Measurements from ENCODE around the gene SHISA5.

SHISA5 gene

DNA sequence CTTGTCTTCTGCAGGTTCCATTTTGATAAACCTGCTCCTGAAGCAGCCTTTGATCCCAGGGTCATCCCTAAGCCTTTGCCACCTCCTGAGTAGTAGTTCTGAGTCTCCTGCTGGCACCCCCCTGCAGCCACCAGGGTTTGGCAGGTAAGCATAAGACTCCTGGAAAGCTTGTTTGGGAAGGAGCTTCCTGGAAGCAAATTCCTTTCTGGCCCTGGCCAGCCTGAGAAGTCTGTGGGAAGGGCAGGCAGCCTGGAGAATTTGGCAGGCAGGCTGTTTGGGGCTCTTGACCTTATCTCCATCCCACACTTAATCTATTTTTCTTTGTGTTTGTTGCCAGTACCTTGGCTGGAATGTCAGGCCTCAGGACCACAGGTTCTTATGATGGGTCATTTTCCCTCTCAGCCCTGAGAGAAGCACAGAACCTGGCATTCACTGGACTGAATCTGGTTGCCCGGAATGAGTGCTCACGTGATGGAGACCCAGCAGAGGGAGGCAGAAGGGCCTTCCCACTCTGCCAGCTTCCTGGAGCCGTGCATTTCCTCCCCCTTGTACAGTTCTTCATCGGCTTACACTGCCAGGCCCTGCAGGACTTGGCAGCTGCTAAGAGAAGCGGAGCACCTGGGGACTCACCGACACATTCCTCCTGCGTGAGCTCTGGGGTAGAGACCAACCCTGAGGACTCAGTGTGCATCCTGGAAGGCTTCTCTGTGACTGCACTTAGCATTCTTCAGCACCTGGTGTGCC lies 44.0 kb downstream of the SHISA5 start:
- peak; percentile 92 for DNase-seq (ENCODE audit: low spot score)

DNA sequence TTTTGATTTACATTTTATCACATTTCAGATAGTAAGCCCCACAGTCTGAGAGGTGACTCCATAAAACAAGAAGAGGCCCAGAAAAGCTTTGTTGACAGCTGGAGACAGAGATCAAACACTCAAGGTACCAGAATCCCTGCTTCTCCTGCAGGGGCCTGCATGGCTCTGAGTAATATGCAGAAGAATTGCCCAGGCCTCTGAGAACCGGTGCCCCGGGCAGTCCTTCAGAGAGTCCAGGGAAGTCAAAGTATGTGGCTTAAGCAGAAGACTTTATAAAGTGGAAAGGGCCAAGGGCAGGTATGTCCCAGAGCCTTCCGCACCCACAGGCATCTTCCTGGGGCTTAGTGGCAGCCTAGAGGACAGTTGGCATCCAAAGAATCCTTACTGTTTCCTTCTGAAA lies 44.6 kb downstream of the SHISA5 start:
- DNase-seq (ENCODE audit: low spot score): no peak

DNA sequence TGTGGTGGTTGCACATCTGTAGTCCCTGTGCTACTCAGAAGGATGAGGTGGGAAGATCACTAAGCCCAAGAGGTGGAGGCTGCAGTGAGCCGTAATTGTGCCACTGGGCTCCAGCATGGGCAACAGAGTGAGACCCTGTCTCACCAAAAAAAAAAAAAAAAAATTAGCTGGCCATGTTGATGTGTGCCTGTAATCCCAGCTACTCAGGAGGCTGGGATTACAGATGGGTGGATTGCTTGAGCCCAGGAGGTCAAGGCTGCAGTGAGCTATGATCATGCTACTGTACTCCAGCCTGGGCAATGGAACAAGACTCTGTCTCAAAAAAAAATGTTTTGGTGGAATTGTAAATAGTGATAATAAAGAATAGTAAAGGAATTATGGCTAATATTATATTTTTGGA lies 47.5 kb downstream of the SHISA5 start:
- peak; percentile 39 for DNase-seq (ENCODE audit: low spot score)

- DNase-seq (ENCODE audit: low spot score): no peak
Measured at GRCh38 chr3:48451270-48451669, 52.7 kb downstream of the SHISA5 start.

- DNase-seq (ENCODE audit: low spot score): peak; percentile 91
Measured at GRCh38 chr3:48446425-48447193, 57.4 kb downstream of the SHISA5 start, which contains the start of gene ATRIP. ATRIP (plus strand) TSS chr3:48446737; CDS start chr3:48446846, 109 bp downstream.

GRCh38 chr3:48446043-48446424 lies 57.9 kb downstream of the SHISA5 start:
- DNase-seq (ENCODE audit: low spot score): peak; percentile 49

GRCh38 chr3:48445277-48445882 lies 58.6 kb downstream of the SHISA5 start:
- DNase-seq (ENCODE audit: low spot score): peak; percentile 36

DNA sequence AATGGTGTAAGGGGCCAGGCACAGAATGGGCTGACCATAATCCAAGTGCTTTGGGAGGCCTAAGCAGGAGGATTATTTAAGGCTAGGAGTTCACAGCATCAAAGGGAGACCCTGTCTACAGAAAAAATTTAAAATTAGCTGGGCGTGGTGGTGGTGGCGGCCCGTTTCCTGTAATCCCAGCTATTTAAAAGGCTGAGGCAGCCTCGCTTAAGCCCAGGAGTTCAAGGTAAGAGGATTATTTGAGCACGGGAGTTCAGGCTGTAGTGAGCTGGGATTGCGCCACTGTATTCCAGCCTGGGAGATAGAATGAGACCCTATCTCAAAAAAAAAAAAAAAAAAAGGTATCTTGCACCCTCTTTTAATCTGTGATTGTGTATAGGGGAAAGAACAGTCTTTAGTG lies 62.0 kb downstream of the SHISA5 start:
- no peak for DNase-seq (ENCODE audit: low spot score)

GRCh38 chr3:48440590-48440958 lies 63.4 kb downstream of the SHISA5 start:
- DNase-seq (ENCODE audit: low spot score): no peak

- peak; percentile 99 for DNase-seq (ENCODE audit: low spot score)
Measured at GRCh38 chr3:48439820-48440589, 64.0 kb downstream of the SHISA5 start, which contains the start of the genes CCDC51 and TMA7. CCDC51 (minus strand) TSS chr3:48440119; CDS start chr3:48435128, 4,991 bp downstream. TMA7 (plus strand) TSS chr3:48440257; CDS start chr3:48440297, 40 bp downstream.

DNA sequence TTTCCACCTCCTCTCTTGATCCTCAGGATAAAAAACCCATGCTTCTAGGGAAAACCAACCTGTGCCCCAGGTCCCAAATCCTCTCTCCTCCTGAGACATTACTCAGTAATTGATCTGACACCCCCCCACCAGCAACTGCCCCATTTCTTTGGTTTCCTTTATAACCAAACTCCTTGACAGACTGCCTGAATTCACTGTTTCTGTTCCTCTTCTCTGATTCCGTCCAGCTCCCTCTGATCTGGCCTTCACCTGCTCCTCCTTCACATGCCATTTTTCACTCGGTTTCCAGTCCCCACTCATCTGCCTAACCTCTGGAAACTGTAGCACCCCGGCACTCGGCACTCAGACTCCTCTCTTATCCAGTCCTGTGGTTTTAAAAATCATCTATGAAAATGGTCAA lies 66.2 kb downstream of the SHISA5 start:
- DNase-seq (ENCODE audit: low spot score): no peak

DNA sequence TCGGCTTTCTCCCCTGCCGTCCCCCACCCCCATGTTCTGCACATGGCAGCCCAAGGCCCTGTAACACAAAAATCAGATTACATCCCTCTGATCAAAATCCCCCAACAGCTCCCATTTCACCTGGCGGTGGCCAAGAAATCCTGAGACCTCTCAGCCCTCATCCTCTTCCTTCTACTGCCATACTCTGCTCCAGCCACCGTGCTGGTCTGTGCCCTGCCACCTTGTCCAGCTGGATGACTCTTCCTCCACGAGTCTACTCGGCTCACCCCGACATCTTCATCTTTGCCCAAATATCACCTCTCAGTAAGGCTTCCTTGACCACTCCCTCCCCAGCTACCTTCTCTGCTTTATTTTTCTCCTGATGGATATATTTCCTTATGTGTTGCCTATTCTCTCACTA lies 67.1 kb downstream of the SHISA5 start:
- no peak for DNase-seq (ENCODE audit: low spot score)

GRCh38 chr3:48436477-48436787 lies 67.5 kb downstream of the SHISA5 start:
- DNase-seq (ENCODE audit: low spot score): no peak

DNA sequence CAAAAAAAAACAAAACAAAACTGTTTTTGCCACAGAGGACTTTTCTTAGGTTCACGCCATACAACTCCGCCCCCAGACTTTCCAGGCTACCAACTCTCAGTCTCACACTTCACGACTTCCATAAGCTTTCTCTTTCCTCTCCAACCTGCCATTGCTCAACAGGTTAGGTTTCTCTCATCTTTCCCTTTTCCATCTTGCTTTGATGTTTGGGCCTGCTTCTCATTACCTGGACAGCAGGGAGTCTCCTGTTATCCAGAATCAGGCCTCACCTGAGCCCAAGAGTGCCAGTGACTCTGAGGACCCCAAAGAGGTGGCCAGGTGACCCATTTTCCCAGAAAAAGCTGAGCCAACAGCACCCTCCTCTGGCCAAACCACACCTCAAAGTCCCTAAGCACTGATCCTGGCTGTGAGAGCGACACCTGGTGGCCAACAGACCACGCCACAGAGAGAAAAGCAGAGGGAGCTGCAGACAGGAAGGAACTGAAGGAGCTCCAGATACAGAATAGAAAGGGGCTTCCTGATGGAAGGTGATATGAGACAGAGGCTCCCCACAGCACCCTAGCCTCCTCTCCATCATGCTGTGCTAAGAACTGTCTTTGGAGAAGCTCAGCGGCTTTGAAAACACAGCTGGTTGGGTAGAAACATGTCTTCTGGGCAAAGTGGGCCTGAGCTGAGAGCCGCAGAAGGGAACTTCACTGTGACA lies 68.0 kb downstream of the SHISA5 start:
- DNase-seq (ENCODE audit: low spot score): peak; percentile 93

DNA sequence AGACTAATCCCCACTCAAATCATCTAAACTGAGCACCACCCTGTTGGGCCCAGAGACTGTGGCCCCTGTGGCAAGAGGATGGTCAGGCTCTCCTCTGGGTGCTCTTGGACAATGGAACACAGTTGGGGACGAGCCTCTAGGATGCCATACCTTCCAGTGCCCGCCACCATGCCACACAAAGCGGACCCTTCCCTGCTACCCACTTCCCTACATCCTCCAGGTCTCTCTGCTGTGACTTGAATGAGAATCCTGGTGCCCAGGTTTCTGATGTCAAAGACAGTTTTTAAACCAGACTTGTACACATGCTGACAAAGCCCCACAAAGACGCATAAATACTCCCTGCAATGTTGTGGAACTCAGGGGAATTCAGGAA lies 68.8 kb downstream of the SHISA5 start:
- DNase-seq (ENCODE audit: low spot score): no peak

DNA sequence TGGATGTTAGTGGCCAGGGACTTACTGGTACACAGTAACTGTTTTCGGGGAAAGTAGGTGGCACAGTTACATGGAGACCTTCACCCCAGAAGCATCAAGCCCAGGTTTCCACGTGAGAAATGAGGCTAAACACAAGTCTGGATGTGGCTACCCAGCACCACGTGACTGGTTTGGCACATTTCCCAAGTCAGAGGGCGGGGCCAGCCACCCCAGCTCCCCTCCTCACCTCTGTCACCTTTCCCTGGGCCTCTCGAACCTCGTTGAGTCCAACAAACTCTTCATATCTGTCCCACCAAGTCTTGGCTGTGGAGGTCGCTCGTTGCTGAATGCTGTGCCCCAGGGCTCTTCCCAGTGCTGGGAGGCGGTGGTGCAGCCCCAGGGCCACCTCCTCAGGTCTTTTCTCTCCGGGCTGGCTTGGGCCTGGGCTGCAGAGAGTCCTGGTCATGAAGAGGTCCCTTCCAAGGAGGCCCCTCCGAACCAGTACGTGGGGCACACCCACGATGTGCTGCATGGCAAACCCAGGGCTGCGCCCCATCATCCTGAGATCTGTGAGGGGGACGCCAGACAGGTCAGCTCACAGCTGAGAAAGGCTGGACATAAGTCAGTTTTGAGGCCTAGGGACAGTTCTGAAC lies 69.3 kb downstream of the SHISA5 start:
- no peak for DNase-seq (ENCODE audit: low spot score)

DNA sequence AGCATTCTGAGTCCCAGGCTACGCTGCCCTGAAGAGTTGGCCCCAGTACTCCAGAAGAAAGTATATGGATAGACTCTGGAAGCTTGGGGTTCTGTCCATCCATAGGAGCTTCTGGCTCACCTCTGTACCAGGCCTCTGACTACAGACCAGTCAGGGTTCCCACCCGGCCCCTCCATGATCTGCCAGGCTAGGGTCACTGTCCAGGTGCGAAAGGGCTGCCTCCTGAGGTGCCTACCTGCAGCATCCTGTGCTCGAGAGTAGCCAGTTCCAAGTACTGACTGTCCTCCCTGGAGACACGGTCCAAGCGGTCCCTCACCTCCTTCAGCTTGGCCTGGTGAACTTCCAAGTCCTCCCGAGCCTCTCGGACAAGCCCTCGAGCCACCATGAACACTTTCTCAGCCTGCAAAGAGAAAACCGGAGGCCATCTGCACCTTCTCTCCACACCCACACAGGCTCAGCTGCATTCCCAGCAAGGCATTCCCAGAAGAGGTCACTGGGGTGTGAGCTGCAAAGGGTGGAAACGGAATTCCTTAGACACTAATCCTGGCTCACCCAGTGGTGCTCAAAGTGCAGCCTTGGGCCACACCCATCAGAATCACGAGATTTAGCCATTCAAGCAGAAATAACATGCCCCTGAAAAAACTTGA lies 70.4 kb downstream of the SHISA5 start:
- DNase-seq (ENCODE audit: low spot score): no peak

DNA sequence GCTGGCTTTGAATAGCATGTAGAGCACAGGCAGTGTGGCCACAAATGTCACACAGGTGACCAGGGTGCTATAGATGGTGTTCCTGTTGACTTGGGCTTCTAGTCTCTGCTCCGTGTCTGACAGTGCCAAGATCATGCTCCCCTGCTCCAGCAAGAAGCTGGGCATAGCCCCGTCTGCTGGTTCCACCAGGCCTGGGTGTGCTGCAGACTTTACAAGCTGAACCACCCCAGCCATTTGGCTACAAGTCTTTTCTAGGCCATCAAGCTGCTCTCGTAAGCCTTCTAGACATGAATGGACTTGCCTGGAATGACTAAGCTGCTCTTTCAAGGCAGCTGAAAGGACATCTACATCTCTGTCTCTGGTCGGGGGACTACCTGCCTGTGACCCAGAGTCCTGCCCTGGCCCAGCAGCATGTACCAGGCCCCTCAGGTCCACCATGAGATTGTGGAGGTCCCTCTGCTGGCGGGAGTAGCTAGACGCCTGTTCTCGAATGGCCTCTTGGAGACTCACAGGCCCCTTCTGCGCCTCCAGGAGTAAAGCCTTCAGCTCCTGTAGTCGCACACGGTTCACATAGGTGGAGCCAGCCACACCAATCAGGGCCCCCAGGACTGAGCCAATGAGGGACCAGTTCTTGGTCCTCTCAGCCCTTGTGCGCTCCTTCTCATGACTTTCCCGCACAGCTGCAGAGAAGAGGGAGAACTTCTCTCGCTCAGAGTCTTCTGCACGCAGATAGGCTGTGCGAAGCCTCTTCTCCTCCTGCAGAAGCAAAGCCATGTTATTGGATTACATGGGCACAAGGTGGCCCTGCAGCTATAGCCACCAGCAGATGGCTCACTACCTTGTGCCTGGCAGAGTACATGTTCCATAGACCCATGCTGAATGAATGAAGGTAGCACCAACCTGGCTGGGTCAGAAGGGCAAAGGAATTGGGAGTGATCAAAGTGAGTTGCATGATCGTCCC lies 71.3 kb downstream of the SHISA5 start:
- peak; percentile 79 for DNase-seq (ENCODE audit: low spot score)

DNA sequence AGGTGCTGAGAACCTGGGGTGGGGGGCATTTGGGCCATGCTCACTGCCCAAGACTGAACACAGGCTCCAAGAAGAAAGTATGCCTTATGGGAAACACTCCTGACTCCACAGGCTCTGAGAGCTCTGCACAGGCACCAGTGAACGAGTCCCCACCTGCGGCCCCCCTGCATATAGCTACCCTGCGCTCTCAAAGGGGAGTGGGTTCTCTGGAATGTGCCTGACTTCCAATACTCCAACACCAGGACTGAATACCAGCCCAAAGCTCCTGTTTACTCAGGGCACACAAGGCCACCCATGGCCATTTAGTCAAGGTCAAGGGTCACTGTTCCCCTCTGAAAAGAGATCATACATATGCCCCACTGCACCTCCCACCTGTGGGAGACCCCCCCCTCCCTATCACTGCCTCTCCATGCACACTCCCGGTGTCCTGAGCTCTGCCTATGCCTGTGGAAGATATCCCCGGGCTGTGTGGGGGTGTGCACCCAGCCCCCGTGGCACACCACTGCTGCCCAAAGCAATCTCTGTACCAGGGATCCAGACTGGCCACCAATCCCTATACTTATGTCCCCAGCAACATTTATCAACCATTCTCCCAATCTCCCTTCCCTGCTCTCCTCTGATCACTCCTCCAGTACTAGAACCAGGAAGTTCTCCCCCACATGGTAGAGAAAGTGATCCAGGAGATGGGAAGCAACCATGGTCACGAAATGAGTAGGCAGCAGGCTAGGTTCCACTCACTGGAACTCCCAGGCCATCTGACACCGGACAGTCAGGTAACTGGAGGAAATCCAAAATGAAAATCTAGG lies 72.5 kb downstream of the SHISA5 start:
- no peak for DNase-seq (ENCODE audit: low spot score)

Data from cerebellar cortex (tissue), 1 donor.